Ishikawa (cell line): ENCODE results near the gene BCL6.

Experiments
- CEBPB ChIP-seq: IDR thresholded peaks from 2 replicates; pipeline ENCODE4 v1.6.1; 2012
- CREB1 ChIP-seq: IDR thresholded peaks from 2 replicates; pipeline ENCODE4 v1.6.1; 2012; ENCODE audit warnings: low read depth
- FOXM1 ChIP-seq: IDR thresholded peaks from 2 replicates; pipeline ENCODE4 v1.6.1; 2012; ENCODE audit warnings: low read depth, borderline replicate concordance
- RAD21 ChIP-seq: IDR thresholded peaks from 2 replicates; pipeline ENCODE4 v1.6.1; 2012; ENCODE audit warnings: low read depth
- TEAD4 ChIP-seq: IDR thresholded peaks from 2 replicates; pipeline ENCODE4 v1.6.1; 2012
- TF ChIP-seq, protein P1 (sequence below): IDR thresholded peaks from 2 replicates; pipeline ENCODE4 v1.6.1; 2012; ENCODE audit warnings: low read depth, mild to moderate bottlenecking

DNA sequence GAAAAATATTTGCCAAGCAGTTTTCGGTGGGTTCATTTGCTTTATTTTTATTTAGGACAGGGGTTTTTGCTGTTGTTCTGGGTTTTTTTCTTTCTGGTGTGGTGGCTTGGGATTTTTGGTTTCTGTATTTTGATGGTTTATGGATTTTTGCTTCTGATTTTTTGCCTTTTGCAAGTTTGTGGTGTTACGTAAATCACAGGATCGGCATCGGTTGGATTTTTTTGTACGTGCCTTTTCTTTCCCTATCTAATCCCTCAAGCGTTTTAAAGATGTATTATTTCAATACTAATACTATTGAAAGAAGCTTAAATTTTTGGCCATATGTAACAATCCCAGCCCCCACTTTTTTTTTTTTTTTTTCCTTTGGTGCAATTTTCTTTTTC is 782 bp upstream of the BCL6 start:
- TF ChIP-seq RAD21 (no peak), CREB1 (no peak), CEBPB (no peak), FOXM1 (no peak), TEAD4 (no peak)
- TF ChIP-seq, protein P1, sequence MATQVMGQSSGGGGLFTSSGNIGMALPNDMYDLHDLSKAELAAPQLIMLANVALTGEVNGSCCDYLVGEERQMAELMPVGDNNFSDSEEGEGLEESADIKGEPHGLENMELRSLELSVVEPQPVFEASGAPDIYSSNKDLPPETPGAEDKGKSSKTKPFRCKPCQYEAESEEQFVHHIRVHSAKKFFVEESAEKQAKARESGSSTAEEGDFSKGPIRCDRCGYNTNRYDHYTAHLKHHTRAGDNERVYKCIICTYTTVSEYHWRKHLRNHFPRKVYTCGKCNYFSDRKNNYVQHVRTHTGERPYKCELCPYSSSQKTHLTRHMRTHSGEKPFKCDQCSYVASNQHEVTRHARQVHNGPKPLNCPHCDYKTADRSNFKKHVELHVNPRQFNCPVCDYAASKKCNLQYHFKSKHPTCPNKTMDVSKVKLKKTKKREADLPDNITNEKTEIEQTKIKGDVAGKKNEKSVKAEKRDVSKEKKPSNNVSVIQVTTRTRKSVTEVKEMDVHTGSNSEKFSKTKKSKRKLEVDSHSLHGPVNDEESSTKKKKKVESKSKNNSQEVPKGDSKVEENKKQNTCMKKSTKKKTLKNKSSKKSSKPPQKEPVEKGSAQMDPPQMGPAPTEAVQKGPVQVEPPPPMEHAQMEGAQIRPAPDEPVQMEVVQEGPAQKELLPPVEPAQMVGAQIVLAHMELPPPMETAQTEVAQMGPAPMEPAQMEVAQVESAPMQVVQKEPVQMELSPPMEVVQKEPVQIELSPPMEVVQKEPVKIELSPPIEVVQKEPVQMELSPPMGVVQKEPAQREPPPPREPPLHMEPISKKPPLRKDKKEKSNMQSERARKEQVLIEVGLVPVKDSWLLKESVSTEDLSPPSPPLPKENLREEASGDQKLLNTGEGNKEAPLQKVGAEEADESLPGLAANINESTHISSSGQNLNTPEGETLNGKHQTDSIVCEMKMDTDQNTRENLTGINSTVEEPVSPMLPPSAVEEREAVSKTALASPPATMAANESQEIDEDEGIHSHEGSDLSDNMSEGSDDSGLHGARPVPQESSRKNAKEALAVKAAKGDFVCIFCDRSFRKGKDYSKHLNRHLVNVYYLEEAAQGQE = no peak
